Heart left ventricle (tissue), 16 donors: Measurements from ENCODE around the gene ERLEC1. TPM values are rescaled to one million over a fixed set of nuclear protein-coding genes. Genes with fewer than 3 reads are reported as not detected.
"Not testable (repeated sequence)": the region's sequence is repeated elsewhere in the genome, so short reads cannot be mapped to it uniquely, and the experiment has no call there.

Experiments used
- ATAC-seq, 4 donors: fragments of 200-7000 bp; cut with Tn5 transposase; one replicate each; pipeline ENCODE4 v1.9.1; 2020 to 2022; ENCODE audit warnings: moderate library complexity in 4 of 4, mild to moderate bottlenecking in 3 of 4, moderate number of reproducible peaks in 1 of 4
- DNase-seq, 5 donors: peaks; one replicate each; pipeline ENCODE4 v3.0.0-alpha.2; 2020
- H3K27ac ChIP-seq, 12 donors: fragments of 200-600 bp; sonication (generic) in 4 of 12; one replicate each; pipeline versions ENCODE4 v1.5.0 to v1.8.0; 2016 to 2022; ENCODE audit warnings: mild to moderate bottlenecking in 2 of 12
- H3K27me3 ChIP-seq, 9 donors: fragments of 200-600 bp; sonication (generic) in 2 of 9; one replicate each; pipeline versions ENCODE4 v1.5.1 to v1.8.0; 2016 to 2022; ENCODE audit warnings: mild to moderate bottlenecking in 3 of 9
- H3K36me3 ChIP-seq, 9 donors: fragments of 200-600 bp; sonication (generic) in 2 of 9; one replicate each; pipeline versions ENCODE4 v1.5.0 to v1.8.0; 2018 to 2022; ENCODE audit warnings: mild to moderate bottlenecking in 2 of 9
- H3K4me1 ChIP-seq, 12 donors: fragments of 200-600 bp; sonication (generic) in 4 of 12; one replicate each; pipeline versions ENCODE4 v1.5.0 to v1.8.0; 2016 to 2022; ENCODE audit warnings: mild to moderate bottlenecking in 3 of 12
- H3K4me3 ChIP-seq, 12 donors: fragments of 200-600 bp; sonication (generic) in 4 of 12; one replicate each; pipeline versions ENCODE4 v1.5.0 to v1.8.0; 2017 to 2022; ENCODE audit warnings: mild to moderate bottlenecking in 9 of 12, moderate library complexity in 4 of 12
- H3K9me3 ChIP-seq, 12 donors: fragments of 200-600 bp; sonication (generic) in 4 of 12; one replicate each; pipeline versions ENCODE4 v1.5.0 to v1.8.0; 2016 to 2022; ENCODE audit warnings: mild to moderate bottlenecking in 1 of 12
- CTCF ChIP-seq, 12 donors: fragments of 200-600 bp; sonication (generic) in 4 of 12; IDR thresholded peaks; one replicate each; pipeline versions ENCODE4 v1.5.0 to v1.8.0; 2018 to 2022; ENCODE audit warnings: antibody characterized with exemption in 12 of 12, mild to moderate bottlenecking in 5 of 12
- POLR2A ChIP-seq, 2 donors: fragments of 450-650 bp; IDR thresholded peaks; one replicate each; pipeline ENCODE4 v1.6.1; 2017; ENCODE audit warnings: antibody characterized with exemption in 2 of 2, mild to moderate bottlenecking in 2 of 2, moderate library complexity in 2 of 2
- WGBS, 4 donors: extraction: QIAGEN DNeasy Blood & Tissue Kit in 2 of 4; methylation state at CpG; one replicate each; pipeline versions ENCODE4 v1.1.5 to v1.1.7; 2013 to 2018; 5-methylcytosine and 5-hydroxymethylcytosine counted together
- intact Hi-C, 10 donors: fragments of 100-400 bp; cut with DNase I; formaldehyde crosslinking; loops; one replicate each; pipeline versions ENCODE4 v1.11.1 to v1.14.2; 2022
- polyA plus RNA-seq, 2 donors: library from polyadenylated mRNA; stranded (reverse); fragments of 200-250 nt; gene quantifications; one replicate each; pipeline ENCODE4 v1.2.3, GENCODE V29; 2013
- total RNA-seq, 9 donors: library from RNA; depleted of rRNA in 2 of 9; stranded (reverse); fragments of >200 nt in 2 of 9; fragmentation: NEBNext Ultra II Directional in 3 of 9; extraction: Animal tissue kit (Norgen Biotek cat#: 25700) in 3 of 9; gene quantifications; one replicate each; pipeline versions ENCODE4 v1.1.0 to v1.2.4, GENCODE V29; 2016 to 2023
- donor health status: ischemic (EF 13 %, LVEDD 7.1; RV severe dilation, severe dysfunction).
- donor health status: healthy with polysubstance abuse.
- donor health status: DM: no; HTN: yes; CAD: no.
- donor health status: DM: no; HTN: no; CAD: no.
- donor health status: ischemic (EF 25% LVEDD 6.9; RV normal size, moderate dysfunction).
- donor health status: ischemic (EF 25% LVEDD 5.7; RV mildly dilated, moderate dysfunction).
- donor health status: healthy.
- donor health status: DM: yes; HTN: yes; CAD: no.
- donor health status: ischemic (EF 35%, LVEDD 5.7; RV mildly dilated, moderate dysfunction).
- donor health status: nonischemic (EF 11% LVEDD 7.7; RV severe dilation, severe dysfunction).
- donor health status: DM: yes; HTN: yes; CAD: no.
- donor health status: PGD.
- donor health status: ischemic (EF 29% LVEDD 5.4; RV normal size, mild dysfunction).
- donor health status: nonischemic (EF 23%, LVEDD 6.1; RV moderate dilation, normal function).

ERLEC1 gene
- total and polyA plus RNA-seq, 11 donors: 14.6 to 63.6 (median 42.7) TPM

GRCh38 chr2:53827398-53828175 is 40.7 kb downstream of the ERLEC1 start:
- H3K27ac ChIP-seq: peak overlapping the region in 10 of 12 donors; percentile 18 to 77 (median 53)
- intact Hi-C loops: no loop called here
- H3K36me3 ChIP-seq: peaks cover 0 to 11% (median 0%) of the 10 kb centered on the region in 9 donors
- ATAC-seq (peak; percentile 58 to 79 (median 64)), DNase-seq (peak in 1 of 5 donors; percentile 47)
- no peaks in the 10 kb centered on the region for H3K27me3 ChIP-seq
- peaks cover 0 to 30% (median 12%) of the 10 kb centered on the region in 12 donors for H3K4me1 ChIP-seq
- no peak for TF ChIP-seq CTCF (IDR thresholded peaks at IDR 0.05)
- TF ChIP-seq POLR2A (IDR thresholded peaks at IDR 0.05): no peak
- no peak overlapping the region for H3K4me3 ChIP-seq
- peaks cover 0 to 9% (median 0%) of the 10 kb centered on the region in 12 donors for H3K9me3 ChIP-seq
- WGBS, 4 donors: 72 to 85% (median 81%) methylated on average over 3 of the region's 3 CpGs

GRCh38 chr2:53828331-53828730 is 41.5 kb downstream of the ERLEC1 start:
- intact Hi-C loops: no loop called here
- Histone ChIP-seq H3K27me3 (no peaks in the 10 kb centered on the region), H3K27ac (peak overlapping the region in 9 of 12 donors; percentile 1 to 77 (median 54)), H3K4me1 (peaks cover 0 to 30% (median 12%) of the 10 kb centered on the region in 12 donors), H3K9me3 (peaks cover 0 to 9% (median 0%) of the 10 kb centered on the region in 12 donors), H3K36me3 (peaks cover 0 to 12% (median 3%) of the 10 kb centered on the region in 9 donors), H3K4me3 (no peak overlapping the region)
- no peak for DNase-seq
- 91 to 96% (median 94%) methylated on average over 4 of the region's 4 CpGs for WGBS, 4 donors
- ATAC-seq: no peak
- no peak for TF ChIP-seq CTCF (IDR thresholded peaks at IDR 0.05)

DNA sequence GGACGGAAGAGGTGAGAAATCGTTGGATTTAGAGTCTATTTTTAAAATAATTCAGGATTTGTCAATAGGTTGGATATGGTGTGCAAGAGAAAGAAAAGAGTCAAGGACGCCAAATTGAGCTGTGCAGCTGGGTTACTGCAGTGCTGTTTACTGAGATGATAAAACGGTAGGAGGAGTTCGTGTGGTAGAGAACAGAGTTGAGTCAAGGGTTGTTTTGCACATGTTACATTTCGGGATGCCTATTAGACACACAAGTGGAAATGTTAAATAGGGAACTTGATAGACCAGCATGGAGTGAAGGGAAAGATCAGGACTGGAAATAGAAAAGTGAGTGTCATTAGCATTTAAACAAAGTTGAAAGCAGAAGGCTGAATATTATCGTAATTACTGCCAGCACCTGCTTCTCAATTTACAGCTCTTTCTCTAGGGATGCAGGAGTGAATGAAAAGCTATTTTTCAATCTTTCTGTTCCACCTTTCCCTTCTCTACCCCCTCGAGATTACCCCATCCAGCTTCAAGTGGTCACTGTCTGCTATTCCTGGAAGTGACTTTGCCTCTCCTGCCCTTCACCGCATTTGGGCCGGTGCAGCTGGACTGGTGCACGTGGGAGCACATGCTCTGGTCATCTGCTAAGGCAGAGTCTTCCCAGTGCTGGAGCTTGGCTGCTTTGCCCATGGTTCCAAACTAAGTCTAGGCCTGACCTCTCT is 42.6 kb downstream of the ERLEC1 start:
- WGBS, 4 donors: 63 to 74% (median 71%) methylated on average over 11 of the region's 11 CpGs
- Histone ChIP-seq H3K36me3 (peaks cover 0 to 15% (median 3%) of the 10 kb centered on the region in 9 donors), H3K4me3 (no peak overlapping the region), H3K4me1 (peaks cover 0 to 30% (median 12%) of the 10 kb centered on the region in 12 donors), H3K9me3 (peaks cover 0 to 9% (median 0%) of the 10 kb centered on the region in 12 donors), H3K27ac (peak overlapping the region in 9 of 12 donors; percentile 1 to 68 (median 36)), H3K27me3 (no peaks in the 10 kb centered on the region)
- intact Hi-C loops: no loop called here
- ATAC-seq (peak in 3 of 4 donors; percentile 59 to 82 (median 79)), DNase-seq (peak; percentile 23 to 62 (median 55))
- TF ChIP-seq CTCF (IDR thresholded peaks at IDR 0.05) (no peak), POLR2A (IDR thresholded peaks at IDR 0.05) (no peak)

- ATAC-seq, H3K9me3 ChIP-seq, H3K27me3 ChIP-seq, DNase-seq, H3K4me3 ChIP-seq, intact Hi-C loops: not testable (repeated sequence)
- WGBS, 4 donors: 84 to 97% (median 89%) methylated on average over 4 of the region's 4 CpGs
- Histone ChIP-seq H3K36me3 (peaks cover 0 to 15% (median 3%) of the 10 kb centered on the region in 9 donors), H3K4me1 (peaks cover 0 to 30% (median 12%) of the 10 kb centered on the region in 12 donors), H3K27ac (peak overlapping the region in 8 of 12 donors; percentile 12 to 68 (median 45))
Observed at GRCh38 chr2:53829980-53830290, 43.1 kb downstream of the ERLEC1 start.
